Heart right ventricle (tissue), 16 donors: ENCODE data around the gene GRIN3A. TPM values are rescaled to one million over a fixed set of nuclear protein-coding genes. Genes with fewer than 3 reads are reported as not detected.
A peak's percentile ranks its signal among the peaks of the same experiment; 100 is the strongest.

Experiments
- ATAC-seq, 8 donors: fragments of 200-7000 bp; cut with Tn5 transposase; one replicate each; pipeline ENCODE4 v1.9.1; 2020; ENCODE audit warnings: mild to moderate bottlenecking in 8 of 8, moderate library complexity in 8 of 8, moderate number of reproducible peaks in 1 of 8
- DNase-seq, 2 donors: peaks; one replicate each; pipeline ENCODE4 v3.0.0-alpha.2; 2020
- H3K27ac ChIP-seq, 10 donors: fragments of 200-600 bp; sonication (generic) in 2 of 10; one replicate each; pipeline versions ENCODE4 v1.5.0 to v1.8.0; 2020 to 2022; ENCODE audit warnings: mild to moderate bottlenecking in 3 of 10
- H3K27me3 ChIP-seq, 7 donors: fragments of 200-600 bp; one replicate each; pipeline ENCODE4 v1.8.0; 2021 to 2022; ENCODE audit warnings: mild to moderate bottlenecking in 2 of 7
- H3K36me3 ChIP-seq, 9 donors: fragments of 200-600 bp; sonication (generic) in 1 of 9; one replicate each; pipeline versions ENCODE4 v1.5.0 to v1.8.0; 2020 to 2022; ENCODE audit warnings: mild to moderate bottlenecking in 2 of 9
- H3K4me1 ChIP-seq, 9 donors: fragments of 200-600 bp; sonication (generic) in 1 of 9; one replicate each; pipeline versions ENCODE4 v1.5.0 to v1.8.0; 2020 to 2022; ENCODE audit warnings: mild to moderate bottlenecking in 4 of 9
- H3K4me3 ChIP-seq, 10 donors: fragments of 200-600 bp; sonication (generic) in 2 of 10; one replicate each; pipeline versions ENCODE4 v1.5.0 to v1.8.0; 2020 to 2022; ENCODE audit warnings: mild to moderate bottlenecking in 7 of 10, moderate library complexity in 2 of 10
- H3K9me3 ChIP-seq, 11 donors: fragments of 200-600 bp in 10 of 11; sonication (generic) in 2 of 11; one replicate each; pipeline versions ENCODE4 v1.5.0 to v1.8.0; 2013 to 2022; ENCODE audit warnings: mild to moderate bottlenecking in 2 of 11, control low read depth in 1 of 11, moderate library complexity in 1 of 11
- WGBS, 2 donors: extraction: QIAGEN DNeasy Blood & Tissue Kit; methylation state at CpG; one replicate each; pipeline ENCODE4 v1.1.7; 2013; ENCODE audit warnings: inconsistent platforms in 1 of 2; 5-methylcytosine and 5-hydroxymethylcytosine counted together
- intact Hi-C, 10 donors: fragments of 100-400 bp; cut with DNase I; formaldehyde crosslinking; loops; one replicate each; pipeline versions ENCODE4 v1.11.1 to v1.14.2; 2022
- polyA plus RNA-seq, 2 donors: library from polyadenylated mRNA; stranded (reverse); fragments of 200-250 nt; gene quantifications; one replicate each; pipeline ENCODE4 v1.2.3, GENCODE V29; 2013
- total RNA-seq, 10 donors: library from RNA; stranded (reverse); fragmentation: NEBNext Ultra II Directional in 3 of 10; extraction: Animal tissue kit (Norgen Biotek cat#: 25700) in 3 of 10; gene quantifications; one replicate each; pipeline versions ENCODE4 v1.2.1 to v1.2.4, GENCODE V29; 2021 to 2023
- TF ChIP-seq, protein P1 (sequence below), 9 donors: fragments of 200-600 bp; sonication (generic) in 2 of 9; IDR thresholded peaks; one replicate each; pipeline versions ENCODE4 v1.5.0 to v1.8.0; 2021 to 2022; ENCODE audit warnings: antibody characterized with exemption in 9 of 9, mild to moderate bottlenecking in 5 of 9, moderate library complexity in 1 of 9
- donor health status: Arrhythmogenic right ventricular cardiomyopathy.
- donor health status: ischemic (EF 13 %, LVEDD 7.1; RV severe dilation, severe dysfunction).
- donor health status: healthy with polysubstance abuse.
- donor health status: DM: no; HTN: yes; CAD: no.
- donor health status: DM: no; HTN: no; CAD: no.
- donor health status: ischemic (EF 25% LVEDD 6.9; RV normal size, moderate dysfunction).
- donor health status: ischemic (EF 25% LVEDD 5.7; RV mildly dilated, moderate dysfunction).
- donor health status: healthy.
- donor health status: DM: yes; HTN: yes; CAD: no.
- donor health status: Ischemic cardiomyopathy.
- donor health status: ischemic (EF 35%, LVEDD 5.7; RV mildly dilated, moderate dysfunction).
- donor health status: nonischemic (EF 11% LVEDD 7.7; RV severe dilation, severe dysfunction).
- donor health status: DM: yes; HTN: yes; CAD: no.
- donor health status: PGD.
- donor health status: ischemic (EF 29% LVEDD 5.4; RV normal size, mild dysfunction).
- donor health status: nonischemic (EF 23%, LVEDD 6.1; RV moderate dilation, normal function).

The GRIN3A gene
- total and polyA plus RNA-seq, 12 donors = 0.06 to 1.4 (median 0.33) TPM

DNA sequence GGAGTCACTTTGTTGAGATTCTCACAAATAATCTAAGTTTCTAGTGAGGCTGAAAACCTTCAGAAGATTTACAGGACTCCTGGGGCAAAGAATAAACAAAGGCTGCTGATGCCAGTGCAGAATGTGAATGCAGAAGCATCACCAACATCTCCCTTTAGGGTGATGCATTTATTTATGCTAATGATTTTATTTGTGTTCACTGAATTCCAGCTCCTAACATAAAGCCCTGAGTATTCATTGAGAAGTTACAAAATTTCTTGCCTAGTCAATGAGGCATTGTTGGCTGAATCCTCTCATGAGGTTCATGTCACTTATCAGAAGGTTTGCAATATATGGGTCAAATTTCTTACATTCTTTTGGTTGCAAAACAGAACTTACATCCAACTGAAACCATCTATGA lies 70.0 kb downstream of the GRIN3A start:
- no peaks in the 10 kb centered on the region for H3K27me3 ChIP-seq
- no peaks in the 10 kb centered on the region for H3K36me3 ChIP-seq
- H3K4me1 ChIP-seq = peaks cover 0 to 3% (median 0%) of the 10 kb centered on the region in 9 donors
- no peak overlapping the region for H3K27ac ChIP-seq
- no peaks in the 10 kb centered on the region for H3K9me3 ChIP-seq
- no peak overlapping the region for H3K4me3 ChIP-seq
- intact Hi-C loops = no loop called here
- DNase-seq (no peak), ATAC-seq (no peak)
- TF ChIP-seq, protein P1, sequence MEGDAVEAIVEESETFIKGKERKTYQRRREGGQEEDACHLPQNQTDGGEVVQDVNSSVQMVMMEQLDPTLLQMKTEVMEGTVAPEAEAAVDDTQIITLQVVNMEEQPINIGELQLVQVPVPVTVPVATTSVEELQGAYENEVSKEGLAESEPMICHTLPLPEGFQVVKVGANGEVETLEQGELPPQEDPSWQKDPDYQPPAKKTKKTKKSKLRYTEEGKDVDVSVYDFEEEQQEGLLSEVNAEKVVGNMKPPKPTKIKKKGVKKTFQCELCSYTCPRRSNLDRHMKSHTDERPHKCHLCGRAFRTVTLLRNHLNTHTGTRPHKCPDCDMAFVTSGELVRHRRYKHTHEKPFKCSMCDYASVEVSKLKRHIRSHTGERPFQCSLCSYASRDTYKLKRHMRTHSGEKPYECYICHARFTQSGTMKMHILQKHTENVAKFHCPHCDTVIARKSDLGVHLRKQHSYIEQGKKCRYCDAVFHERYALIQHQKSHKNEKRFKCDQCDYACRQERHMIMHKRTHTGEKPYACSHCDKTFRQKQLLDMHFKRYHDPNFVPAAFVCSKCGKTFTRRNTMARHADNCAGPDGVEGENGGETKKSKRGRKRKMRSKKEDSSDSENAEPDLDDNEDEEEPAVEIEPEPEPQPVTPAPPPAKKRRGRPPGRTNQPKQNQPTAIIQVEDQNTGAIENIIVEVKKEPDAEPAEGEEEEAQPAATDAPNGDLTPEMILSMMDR (IDR thresholded peaks at IDR 0.05) = no peak

DNA sequence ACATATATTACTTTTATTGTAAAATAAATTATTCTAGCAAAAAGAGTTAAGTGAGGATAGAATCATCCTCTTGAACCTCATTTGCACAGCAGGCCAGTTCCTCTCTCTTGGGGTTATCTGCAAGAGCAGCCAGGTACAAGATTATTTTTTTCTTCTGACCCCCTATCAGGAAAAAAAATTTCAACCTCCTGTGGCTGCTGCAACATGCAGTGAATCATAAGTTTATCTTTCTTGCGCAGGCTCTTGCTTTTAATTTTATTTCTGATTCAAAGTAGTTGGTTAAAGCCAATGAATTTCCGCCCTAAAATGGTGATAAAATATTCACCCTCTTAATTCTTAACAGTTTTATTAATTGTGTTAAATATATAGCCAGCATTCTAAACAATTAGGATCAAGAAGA lies 74.0 kb downstream of the GRIN3A start:
- TF ChIP-seq, protein P1 (IDR thresholded peaks at IDR 0.05) = no peak
- no peak overlapping the region for H3K27ac ChIP-seq
- no peaks in the 10 kb centered on the region for H3K9me3 ChIP-seq
- no peaks in the 10 kb centered on the region for H3K4me1 ChIP-seq
- no peaks in the 10 kb centered on the region for H3K27me3 ChIP-seq
- WGBS, 2 donors = 51 to 70% methylated on average over 2 of the region's 2 CpGs
- H3K36me3 ChIP-seq = no peaks in the 10 kb centered on the region
- intact Hi-C loops = no loop called here
- no peak overlapping the region for H3K4me3 ChIP-seq
- ATAC-seq (no peak), DNase-seq (no peak)

DNA sequence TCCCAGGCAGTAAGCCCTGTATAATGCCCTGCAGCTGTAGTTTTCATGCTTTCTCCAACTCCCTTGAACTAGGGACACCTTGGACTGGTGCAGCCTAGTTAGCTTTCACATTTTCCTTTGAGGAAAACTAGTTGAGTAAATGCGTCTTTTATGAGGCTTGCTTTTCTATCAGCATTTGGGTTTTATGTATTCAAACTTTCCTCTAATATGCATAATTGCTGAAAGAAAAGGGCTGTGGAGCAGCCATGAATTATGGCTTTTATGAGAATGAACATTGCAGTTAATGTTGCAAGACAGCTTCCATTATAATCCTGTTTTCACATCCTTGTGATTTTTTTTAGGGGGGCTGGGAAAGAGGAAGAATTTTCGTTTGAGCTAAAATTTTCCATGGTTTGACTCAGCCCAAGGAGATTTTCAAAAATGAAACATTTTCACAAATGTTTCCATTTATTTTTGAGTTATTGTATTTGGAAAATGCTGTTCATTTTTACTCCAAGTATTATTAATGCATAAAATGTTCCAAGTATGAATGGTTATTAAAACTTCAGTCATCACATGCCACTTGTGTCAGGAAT lies 85.8 kb downstream of the GRIN3A start:
- H3K27me3 ChIP-seq = peaks cover 0 to 5% (median 0%) of the 10 kb centered on the region in 7 donors
- ATAC-seq (no peak), DNase-seq (no peak)
- H3K4me1 ChIP-seq = no peaks in the 10 kb centered on the region
- H3K4me3 ChIP-seq = no peak overlapping the region
- no peak overlapping the region for H3K27ac ChIP-seq
- no peaks in the 10 kb centered on the region for H3K9me3 ChIP-seq
- H3K36me3 ChIP-seq = no peaks in the 10 kb centered on the region
- intact Hi-C loops = loop anchor here in 1 of 10 donors (10.0 kb wide), 1 partner anchor 58 kb away; the partner anchor contains the start of gene PPP3R2
- 57 to 59% methylated on average over 2 of the region's 2 CpGs for WGBS, 2 donors
- TF ChIP-seq, protein P1 (IDR thresholded peaks at IDR 0.05) = no peak

DNA sequence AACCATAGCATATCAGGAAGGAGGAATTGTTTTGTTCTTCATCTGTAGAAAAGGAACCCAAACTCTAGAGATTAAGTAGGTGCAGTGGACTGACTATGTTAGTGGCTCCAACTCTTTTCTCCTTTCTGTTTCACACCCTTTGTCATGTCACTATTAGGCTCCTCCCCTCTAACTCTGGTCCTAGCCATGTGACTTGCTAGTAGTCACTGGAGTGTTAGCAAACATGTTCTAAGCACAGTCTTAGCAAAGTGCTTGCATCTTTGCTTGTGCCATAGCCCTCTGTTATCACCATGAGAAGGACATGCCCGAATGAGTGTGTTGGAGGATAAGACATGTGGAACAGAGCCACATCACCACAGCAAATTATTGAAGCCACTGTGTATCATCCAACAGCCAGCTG lies 88.3 kb downstream of the GRIN3A start:
- peak in 1 of 8 donors; percentile 27 for ATAC-seq
- no peak overlapping the region for H3K27ac ChIP-seq
- no peaks in the 10 kb centered on the region for H3K27me3 ChIP-seq
- peaks cover 0 to 2% (median 0%) of the 10 kb centered on the region in 11 donors for H3K9me3 ChIP-seq
- no peaks in the 10 kb centered on the region for H3K36me3 ChIP-seq
- 49 to 61% methylated on average over 1 of the region's 1 CpG for WGBS, 2 donors
- no peak overlapping the region for H3K4me3 ChIP-seq
- H3K4me1 ChIP-seq = no peaks in the 10 kb centered on the region
- TF ChIP-seq, protein P1 (IDR thresholded peaks at IDR 0.05) = no peak
- no peak for DNase-seq
- intact Hi-C loops = loop anchor here in 1 of 10 donors (10.0 kb wide), 1 partner anchor 55 kb away; the partner anchor contains the start of gene PPP3R2
